Keratinocyte (primary cell): ENCODE results near the gene SLC1A2. TPM values are rescaled to one million over a fixed set of nuclear protein-coding genes. Genes with fewer than 3 reads are reported as not detected.

ENCODE experiments used
- DNase-seq: peaks from one replicate; pipeline ENCODE4 v3.0.0-alpha.2; 2011; ENCODE audit warnings: low read depth, missing footprints, low spot score
- FAIRE-seq: peaks from 2 replicates; lab custom pipeline; 2011; peaks lifted over from hg19 to GRCh38; lab: Jason Lieb, UNC
- H2AFZ ChIP-seq: 2 replicates; pipeline ENCODE4 v1.6.0; 2012; ENCODE audit warnings: low read length, control low read depth, inconsistent platforms; ENCODE audit not compliant: control insufficient read depth
- H3K27ac ChIP-seq: 2 replicates; pipeline ENCODE4 v1.5.1; 2011; ENCODE audit warnings: low read length; ENCODE audit not compliant: control insufficient read depth, insufficient read depth
- H3K27me3 ChIP-seq: 3 replicates; pipeline ENCODE4 v1.6.0; 2011; ENCODE audit warnings: low read length; ENCODE audit not compliant: control insufficient read depth, insufficient read depth; ENCODE audit errors: extremely low read depth
- H3K36me3 ChIP-seq, 2 experiments: 2 replicates in 1 of 2; 3 replicates in 1 of 2; pipeline ENCODE4 v1.5.1; 2011; ENCODE audit warnings: low read length in 2 of 2, mild to moderate bottlenecking in 1 of 2; ENCODE audit not compliant: control insufficient read depth in 2 of 2, insufficient read depth in 2 of 2; ENCODE audit errors: extremely low read depth in 1 of 2
- H3K4me1 ChIP-seq: 3 replicates; pipeline ENCODE4 v1.5.1; 2011; ENCODE audit warnings: low read length; ENCODE audit not compliant: control insufficient read depth, insufficient read depth; ENCODE audit errors: extremely low read depth
- H3K4me2 ChIP-seq: 3 replicates; pipeline ENCODE4 v1.6.0; 2011; ENCODE audit warnings: low read depth, low read length; ENCODE audit not compliant: control insufficient read depth, insufficient read depth; ENCODE audit errors: extremely low read depth
- H3K4me3 ChIP-seq, 3 experiments: fragments of 200-600 bp in 1 of 3; sonication (generic) in 1 of 3; 2 replicates in 2 of 3; 3 replicates in 1 of 3; pipeline ENCODE4 v1.5.1; 2011 to 2016; ENCODE audit warnings: low read length in 3 of 3, mild to moderate bottlenecking in 3 of 3, control low read depth in 2 of 3, inconsistent platforms in 1 of 3, low read depth in 1 of 3, mixed read lengths in 1 of 3, mixed run types in 1 of 3, moderate library complexity in 1 of 3; ENCODE audit not compliant: control insufficient read depth in 2 of 3, insufficient read depth in 2 of 3; ENCODE audit errors: extremely low read depth in 1 of 3
- H3K79me2 ChIP-seq: 2 replicates; pipeline ENCODE4 v1.6.0; 2012; ENCODE audit warnings: low read length; ENCODE audit not compliant: control insufficient read depth, insufficient read depth
- H3K9ac ChIP-seq: 3 replicates; pipeline ENCODE4 v1.6.0; 2011; ENCODE audit warnings: low read length; ENCODE audit not compliant: control insufficient read depth, insufficient read depth; ENCODE audit errors: extremely low read depth
- H3K9me1 ChIP-seq: 3 replicates; pipeline ENCODE4 v1.6.0; 2011; ENCODE audit warnings: low read length; ENCODE audit not compliant: control insufficient read depth, insufficient read depth; ENCODE audit errors: extremely low read depth
- H3K9me3 ChIP-seq: 2 replicates; pipeline ENCODE4 v1.5.1; 2012; ENCODE audit warnings: low read depth, low read length; ENCODE audit not compliant: control insufficient read depth
- H4K20me1 ChIP-seq: 3 replicates; pipeline ENCODE4 v1.6.0; 2011; ENCODE audit warnings: low read length; ENCODE audit not compliant: control insufficient read depth, insufficient read depth; ENCODE audit errors: extremely low read depth
- CTCF ChIP-seq, 3 experiments: IDR thresholded peaks in 1 of 3; conservative IDR thresholded peaks in 1 of 3; optimal IDR thresholded peaks in 1 of 3; 2 replicates in 2 of 3; 3 replicates in 1 of 3; pipeline versions ENCODE3 to v1.5.1; 2011; ENCODE audit warnings: low read length in 3 of 3, mild to moderate bottlenecking in 3 of 3, moderate library complexity in 2 of 3, control low read depth in 1 of 3, inconsistent platforms in 1 of 3; ENCODE audit not compliant: insufficient read depth in 2 of 3; ENCODE audit errors: extremely low read depth in 1 of 3
- EZH2 ChIP-seq: IDR thresholded peaks from one replicate; pipeline ENCODE4 v1.6.1; 2012; ENCODE audit warnings: inconsistent platforms, mild to moderate bottlenecking, low read length, moderate library complexity
- dilution Hi-C: fragments of 300-500 bp; cut with MboI; formaldehyde crosslinking; loops from one replicate; pipeline ENCODE4 v1.7.0; 2020; ENCODE audit warnings: low sequenced_read_pairs; ENCODE audit not compliant: extremely low pct_ligation_motif_present
- polyA plus RNA-seq, 5 experiments: library from polyadenylated mRNA; depleted of rRNA in 3 of 5; stranded (reverse) in 3 of 5; stranded (forward) in 1 of 5; unstranded in 1 of 5; fragments of >200 nt; gene quantifications; 1 replicate in 1 of 5; 2 replicates in 3 of 5; 3 replicates in 1 of 5; pipeline versions ENCODE4 v1.2.1 to v1.2.3, GENCODE V29; 2011 to 2012; ENCODE audit warnings: missing spikeins in 2 of 5, low read depth in 1 of 5, low replicate concordance in 1 of 5

SLC1A2 gene
- polyA plus RNA-seq, 1 donor (not counting 4 experiments of a cell fraction or from before 2014, with no cell fraction given) = under 0.01 TPM

- Histone ChIP-seq H3K9ac (no peak overlapping the region), H3K27ac (no peak overlapping the region), H3K9me3 (no peaks in the 10 kb centered on the region), H3K27me3 (no peaks in the 10 kb centered on the region), H3K79me2 (no peaks in the 10 kb centered on the region), H3K9me1 (no peaks in the 10 kb centered on the region), H2AFZ (no peak overlapping the region), H3K4me1 (peaks cover 16% of the 10 kb centered on the region), H4K20me1 (no peaks in the 10 kb centered on the region), H3K36me3 (no peaks in the 10 kb centered on the region), H3K4me3 (no peak overlapping the region), H3K4me2 (no peak overlapping the region)
- TF ChIP-seq EZH2 (no peak), CTCF (optimal IDR thresholded peaks at IDR 0.05 in 1 of 3, IDR thresholded peaks at IDR 0.05 in 1 of 3, conservative IDR thresholded peaks at IDR 0.05 in 1 of 3; ENCODE audit: extremely low read depth in 1 of 3, insufficient read depth in 2 of 3, low read length in 3 of 3) (no peak)
- dilution Hi-C loops = no loop called here
- DNase-seq (no peak), FAIRE-seq (no peak)
Measured at GRCh38 chr11:35241531-35241930, 177.8 kb downstream of the SLC1A2 start.

DNA sequence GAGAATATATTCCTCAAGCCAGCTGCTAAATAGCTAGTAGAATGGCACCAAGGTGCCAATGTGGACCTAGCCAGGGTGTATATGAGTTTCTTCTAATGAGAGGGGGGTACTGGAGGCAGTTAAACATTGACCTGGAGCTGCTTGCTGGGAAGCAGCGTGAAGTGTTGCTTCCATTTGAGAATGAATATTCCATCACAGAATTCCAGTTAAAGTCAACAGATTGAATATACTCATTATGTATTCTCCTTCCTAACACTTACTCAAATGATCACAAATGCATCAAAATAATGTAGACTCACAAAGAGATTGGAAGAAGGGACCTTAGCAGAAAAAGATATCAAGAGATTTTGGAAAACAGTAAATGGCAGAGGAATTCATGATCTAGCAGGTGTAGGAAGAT is 178.3 kb downstream of the SLC1A2 start:
- H2AFZ ChIP-seq = no peak overlapping the region
- TF ChIP-seq CTCF (optimal IDR thresholded peaks at IDR 0.05 in 1 of 3, IDR thresholded peaks at IDR 0.05 in 1 of 3, conservative IDR thresholded peaks at IDR 0.05 in 1 of 3; ENCODE audit: extremely low read depth in 1 of 3, insufficient read depth in 2 of 3, low read length in 3 of 3) = no peak
- TF ChIP-seq EZH2 = no peak
- FAIRE-seq (no peak), DNase-seq (no peak)
- H3K4me3 ChIP-seq = no peak overlapping the region
- H4K20me1 ChIP-seq = no peaks in the 10 kb centered on the region
- no peaks in the 10 kb centered on the region for H3K9me3 ChIP-seq
- H3K4me2 ChIP-seq = no peak overlapping the region
- dilution Hi-C loops = no loop called here
- H3K9me1 ChIP-seq = no peaks in the 10 kb centered on the region
- no peaks in the 10 kb centered on the region for H3K27me3 ChIP-seq
- no peak overlapping the region for H3K27ac ChIP-seq
- no peak overlapping the region for H3K9ac ChIP-seq
- no peaks in the 10 kb centered on the region for H3K36me3 ChIP-seq
- no peaks in the 10 kb centered on the region for H3K79me2 ChIP-seq
- H3K4me1 ChIP-seq = peaks cover 20% of the 10 kb centered on the region
